Lower leg skin (tissue), 3 donors: ENCODE results near the gene ADAM30.

Source experiments
- CTCF ChIP-seq, 3 donors: fragments of 450-650 bp; IDR thresholded peaks; one replicate each; pipeline ENCODE4 v1.5.1; 2016; ENCODE audit warnings: antibody characterized with exemption in 3 of 3, mild to moderate bottlenecking in 3 of 3, moderate library complexity in 2 of 3
- POLR2A ChIP-seq, 2 donors: fragments of 450-650 bp; IDR thresholded peaks; one replicate each; pipeline ENCODE4 v1.6.1; 2016 to 2017; ENCODE audit warnings: antibody characterized with exemption in 2 of 2, mild to moderate bottlenecking in 1 of 2, moderate library complexity in 1 of 2

- TF ChIP-seq CTCF (IDR thresholded peaks at IDR 0.05), result no peak
- TF ChIP-seq POLR2A (IDR thresholded peaks at IDR 0.05), result no peak
Observed at GRCh38 chr1:119914071-119914470, 17.8 kb upstream of the ADAM30 start.
